NT2/D1 (cell line): ENCODE results near the gene PSEN2.

ENCODE experiments used
- DNase-seq: peaks from one replicate; pipeline ENCODE4 v3.0.0-alpha.2; 2011; ENCODE audit warnings: low read depth, low spot score
- H3K27me3 ChIP-seq: 2 replicates; pipeline ENCODE4 v1.6.0; 2011; ENCODE audit warnings: mild to moderate bottlenecking; ENCODE audit not compliant: insufficient read length, insufficient read depth
- H3K36me3 ChIP-seq: 2 replicates; pipeline ENCODE4 v1.6.1; 2011; ENCODE audit warnings: mild to moderate bottlenecking, low read length, mixed read lengths; ENCODE audit not compliant: insufficient read depth, insufficient read length
- H3K4me1 ChIP-seq: 2 replicates; pipeline ENCODE4 v1.5.1; 2011; ENCODE audit not compliant: insufficient read depth, insufficient read length
- H3K4me3 ChIP-seq: 2 replicates; pipeline ENCODE4 v1.5.1; 2011; ENCODE audit warnings: low read depth; ENCODE audit not compliant: insufficient read length
- H3K9ac ChIP-seq: 2 replicates; pipeline ENCODE4 v1.6.0; 2011; ENCODE audit warnings: low read depth; ENCODE audit not compliant: insufficient read length
- H3K9me3 ChIP-seq: 2 replicates; pipeline ENCODE4 v1.5.1; 2011; ENCODE audit warnings: mild to moderate bottlenecking, low read length; ENCODE audit not compliant: insufficient read depth
- SUZ12 ChIP-seq: IDR thresholded peaks from 2 replicates; pipeline ENCODE4 v1.6.1; 2011; ENCODE audit not compliant: insufficient read length, insufficient read depth; ENCODE audit errors: extremely low read depth
- YY1 ChIP-seq: IDR thresholded peaks from 2 replicates; pipeline ENCODE4 v1.6.1; 2011; ENCODE audit not compliant: insufficient read length, insufficient read depth
- ZNF274 ChIP-seq: IDR thresholded peaks from 2 replicates; pipeline ENCODE4 v1.6.1; 2011; ENCODE audit warnings: mild to moderate bottlenecking, low read depth, low read length

The PSEN2 gene

GRCh38 chr1:226888816-226889215, 18.4 kb downstream of the PSEN2 start:
- no peak for DNase-seq
- TF ChIP-seq SUZ12: no peak
- TF ChIP-seq ZNF274: no peak
- TF ChIP-seq YY1: no peak

GRCh38 chr1:226889616-226890330, 19.4 kb downstream of the PSEN2 start:
- peaks cover 97% of the 10 kb centered on the region for H3K36me3 ChIP-seq
- H3K9me3 ChIP-seq: no peaks in the 10 kb centered on the region
- no peaks in the 10 kb centered on the region for H3K27me3 ChIP-seq
- no peak for DNase-seq
- TF ChIP-seq ZNF274 (no peak), YY1 (no peak), SUZ12 (no peak)
- H3K9ac ChIP-seq: no peak overlapping the region
- no peaks in the 10 kb centered on the region for H3K4me1 ChIP-seq
- no peak overlapping the region for H3K4me3 ChIP-seq

More at GRCh38 chr1:226888816-226889215, 18.4 kb downstream of the PSEN2 start:
- Histone ChIP-seq H3K4me3 (no peak overlapping the region), H3K36me3 (peaks cover 95% of the 10 kb centered on the region), H3K4me1 (no peaks in the 10 kb centered on the region), H3K27me3 (no peaks in the 10 kb centered on the region), H3K9ac (no peak overlapping the region), H3K9me3 (no peaks in the 10 kb centered on the region)

- no peak for DNase-seq
- TF ChIP-seq YY1: no peak
- TF ChIP-seq ZNF274: no peak
- no peak for TF ChIP-seq SUZ12
- Histone ChIP-seq H3K27me3 (no peaks in the 10 kb centered on the region), H3K36me3 (peaks cover 97% of the 10 kb centered on the region), H3K9me3 (no peaks in the 10 kb centered on the region), H3K4me3 (no peak overlapping the region), H3K9ac (no peak overlapping the region), H3K4me1 (no peaks in the 10 kb centered on the region)
Measured at GRCh38 chr1:226890331-226891108, 20.1 kb downstream of the PSEN2 start.

GRCh38 chr1:226891346-226891745, 20.9 kb downstream of the PSEN2 start:
- TF ChIP-seq YY1: no peak
- TF ChIP-seq SUZ12: no peak
- TF ChIP-seq ZNF274: no peak
- Histone ChIP-seq H3K9ac (no peak overlapping the region), H3K36me3 (peaks cover 97% of the 10 kb centered on the region), H3K4me3 (no peak overlapping the region), H3K27me3 (no peaks in the 10 kb centered on the region), H3K4me1 (no peaks in the 10 kb centered on the region), H3K9me3 (no peaks in the 10 kb centered on the region)
- DNase-seq: no peak

DNA sequence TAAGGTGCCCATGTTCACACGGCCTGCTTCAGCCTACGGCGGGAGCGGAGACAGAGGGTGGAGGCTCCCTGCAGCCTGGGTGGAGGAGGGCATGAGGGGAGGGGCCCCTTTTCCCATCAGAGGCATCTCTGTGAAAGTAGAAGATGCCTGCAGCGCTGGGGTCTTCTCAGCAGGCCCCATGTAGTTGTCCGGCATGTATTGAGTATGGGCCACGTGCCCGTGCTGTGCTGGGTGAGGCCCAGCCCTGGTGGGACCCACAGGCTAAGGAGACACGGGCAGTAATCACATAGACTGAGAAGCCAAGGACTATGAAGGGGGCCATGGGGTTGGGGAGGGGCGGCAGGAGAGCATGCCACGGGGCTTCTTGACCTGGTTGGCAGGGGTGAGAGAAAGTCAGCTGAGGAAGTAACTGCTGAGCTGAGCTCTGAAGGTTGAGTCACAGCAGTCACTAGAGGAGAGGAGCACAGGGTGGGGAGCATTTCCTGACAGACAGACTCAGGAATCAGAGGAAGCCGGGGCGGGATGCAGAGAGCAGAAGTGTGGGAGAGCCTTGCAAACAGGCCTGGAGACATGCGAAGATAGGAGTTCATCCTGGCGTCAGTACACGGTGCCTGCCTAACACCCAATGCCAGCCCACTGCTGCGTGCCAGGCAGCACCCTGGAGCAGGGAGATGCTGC, 21.6 kb downstream of the PSEN2 start:
- no peak for DNase-seq
- Histone ChIP-seq H3K4me1 (no peaks in the 10 kb centered on the region), H3K4me3 (no peak overlapping the region), H3K27me3 (no peaks in the 10 kb centered on the region), H3K9ac (no peak overlapping the region), H3K36me3 (peaks cover 96% of the 10 kb centered on the region), H3K9me3 (no peaks in the 10 kb centered on the region)
- no peak for TF ChIP-seq YY1
- TF ChIP-seq SUZ12: no peak
- no peak for TF ChIP-seq ZNF274

DNA sequence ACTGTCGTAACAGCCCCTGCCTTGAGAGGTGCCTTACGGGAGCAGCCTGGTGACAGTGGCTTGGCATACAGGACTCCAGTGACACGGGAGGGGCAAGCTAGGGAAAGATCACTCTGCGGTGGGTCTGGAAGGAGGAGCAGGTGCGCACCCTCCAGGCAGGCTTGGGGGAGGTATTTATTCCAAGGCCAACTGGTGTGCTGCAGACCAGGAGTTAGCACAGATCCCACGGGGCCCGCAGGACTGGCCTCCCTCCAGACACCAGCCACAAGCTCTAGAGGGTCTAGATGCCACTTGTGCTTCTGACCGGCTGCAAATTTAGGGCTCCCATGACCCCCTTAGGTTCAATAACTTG, 22.1 kb downstream of the PSEN2 start:
- Histone ChIP-seq H3K9me3 (no peaks in the 10 kb centered on the region), H3K9ac (no peak overlapping the region), H3K36me3 (peaks cover 96% of the 10 kb centered on the region), H3K4me3 (no peak overlapping the region), H3K4me1 (no peaks in the 10 kb centered on the region), H3K27me3 (no peaks in the 10 kb centered on the region)
- TF ChIP-seq ZNF274 (no peak), YY1 (no peak), SUZ12 (no peak)
- DNase-seq: no peak

DNA sequence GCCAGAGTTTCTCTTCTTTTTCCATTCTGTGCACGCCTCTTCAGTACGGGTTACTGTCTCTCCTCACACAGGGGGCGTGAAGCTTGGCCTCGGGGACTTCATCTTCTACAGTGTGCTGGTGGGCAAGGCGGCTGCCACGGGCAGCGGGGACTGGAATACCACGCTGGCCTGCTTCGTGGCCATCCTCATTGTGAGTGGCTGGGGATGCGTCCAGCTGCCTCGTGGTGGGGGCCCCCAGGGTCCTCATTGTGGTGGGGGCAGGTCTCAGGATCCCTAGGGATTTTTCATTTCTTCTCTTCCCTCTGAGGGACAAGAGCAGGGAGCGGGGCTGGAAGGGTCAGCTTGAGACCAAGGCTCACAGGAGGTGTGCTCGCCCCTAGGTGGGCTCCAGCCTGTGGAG, 23.5 kb downstream of the PSEN2 start:
- Histone ChIP-seq H3K4me3 (no peak overlapping the region), H3K36me3 (peaks cover 88% of the 10 kb centered on the region), H3K4me1 (no peaks in the 10 kb centered on the region), H3K9me3 (no peaks in the 10 kb centered on the region), H3K27me3 (no peaks in the 10 kb centered on the region), H3K9ac (no peak overlapping the region)
- TF ChIP-seq ZNF274 (no peak), YY1 (no peak), SUZ12 (no peak)
- DNase-seq: no peak
